Measurements from ENCODE around the gene C17orf78. TPM values are rescaled to one million over a fixed set of nuclear protein-coding genes. Genes with fewer than 3 reads are reported as not detected.

C17orf78 gene
- total and polyA plus RNA-seq, 2 of the 13 experiments (the other 11 are each of a cell fraction or from before 2014, with no cell fraction given), result not detected

- no peak for TF ChIP-seq PRDM10 (CRISPR knock-in tag; IDR thresholded peaks at IDR 0.05; ENCODE audit: low read depth)
- no peak for TF ChIP-seq ZBTB14 (CRISPR knock-in tag; IDR thresholded peaks at IDR 0.05)
- no peak for TF ChIP-seq RNF219 (CRISPR knock-in tag; IDR thresholded peaks at IDR 0.05)
- no peak for TF ChIP-seq U2AF2 (IDR thresholded peaks at IDR 0.05; ENCODE audit: low read depth, low read length)
- no peak for TF ChIP-seq ZNF782 (CRISPR knock-in tag; IDR thresholded peaks at IDR 0.05; ENCODE audit: borderline replicate concordance)
- TF ChIP-seq FOXC1 (CRISPR knock-in tag; IDR thresholded peaks at IDR 0.05; ENCODE audit: borderline replicate concordance), result no peak
- TF ChIP-seq ZNF883 (CRISPR knock-in tag; IDR thresholded peaks at IDR 0.05; ENCODE audit: not compliant biosample characterization), result no peak
- no peak for TF ChIP-seq ZBTB3 (CRISPR knock-in tag; IDR thresholded peaks at IDR 0.05; ENCODE audit: borderline replicate concordance, low read depth)
Measured at GRCh38 chr17:37417852-37418251, 42.1 kb downstream of the C17orf78 start (continued).
